ENCODE data around the gene COX11.

DNA sequence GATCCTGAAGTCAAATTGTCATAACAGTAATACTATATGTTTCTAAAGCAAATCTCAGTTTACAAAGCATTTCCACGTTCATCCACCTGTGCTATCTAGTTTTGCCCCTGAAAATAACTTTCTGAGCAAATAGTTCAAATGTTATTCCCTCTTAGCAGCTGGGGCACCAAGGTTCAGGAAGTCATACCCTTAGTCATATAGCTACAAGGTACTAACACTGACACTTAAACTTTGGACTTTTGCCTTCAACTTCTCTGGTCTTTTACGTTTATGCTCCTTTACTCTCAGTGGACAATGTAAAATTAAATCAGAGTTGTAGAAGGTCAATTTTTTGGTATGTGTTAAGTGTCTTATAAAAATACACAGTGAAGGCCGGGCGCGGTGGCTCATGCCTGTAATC lies 33.0 kb downstream of the COX11 start:
- TF ChIP-seq, protein P1, sequence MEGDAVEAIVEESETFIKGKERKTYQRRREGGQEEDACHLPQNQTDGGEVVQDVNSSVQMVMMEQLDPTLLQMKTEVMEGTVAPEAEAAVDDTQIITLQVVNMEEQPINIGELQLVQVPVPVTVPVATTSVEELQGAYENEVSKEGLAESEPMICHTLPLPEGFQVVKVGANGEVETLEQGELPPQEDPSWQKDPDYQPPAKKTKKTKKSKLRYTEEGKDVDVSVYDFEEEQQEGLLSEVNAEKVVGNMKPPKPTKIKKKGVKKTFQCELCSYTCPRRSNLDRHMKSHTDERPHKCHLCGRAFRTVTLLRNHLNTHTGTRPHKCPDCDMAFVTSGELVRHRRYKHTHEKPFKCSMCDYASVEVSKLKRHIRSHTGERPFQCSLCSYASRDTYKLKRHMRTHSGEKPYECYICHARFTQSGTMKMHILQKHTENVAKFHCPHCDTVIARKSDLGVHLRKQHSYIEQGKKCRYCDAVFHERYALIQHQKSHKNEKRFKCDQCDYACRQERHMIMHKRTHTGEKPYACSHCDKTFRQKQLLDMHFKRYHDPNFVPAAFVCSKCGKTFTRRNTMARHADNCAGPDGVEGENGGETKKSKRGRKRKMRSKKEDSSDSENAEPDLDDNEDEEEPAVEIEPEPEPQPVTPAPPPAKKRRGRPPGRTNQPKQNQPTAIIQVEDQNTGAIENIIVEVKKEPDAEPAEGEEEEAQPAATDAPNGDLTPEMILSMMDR (IDR thresholded peaks at IDR 0.05 in 8 of 11, conservative IDR thresholded peaks at IDR 0.05 in 3 of 11) = no peak
- TF ChIP-seq POLR2A (IDR thresholded peaks at IDR 0.05) = no peak
- no peak for TF ChIP-seq POLR2AphosphoS5 (IDR thresholded peaks at IDR 0.05)
